NCI-H345 treated with DMSO at 0.1 percent for 48 hours (cell line): ENCODE results near the gene CARD14.
"Not testable (repeated sequence)": the region's sequence is repeated elsewhere in the genome, so short reads cannot be mapped to it uniquely, and the experiment has no call there.

Source experiments
- DNase-seq: peaks from one replicate; lab custom pipeline; 2025; ENCODE audit not compliant: unreplicated experiment; lab: John Stamatoyannopoulos, UW

The CARD14 gene

DNA sequence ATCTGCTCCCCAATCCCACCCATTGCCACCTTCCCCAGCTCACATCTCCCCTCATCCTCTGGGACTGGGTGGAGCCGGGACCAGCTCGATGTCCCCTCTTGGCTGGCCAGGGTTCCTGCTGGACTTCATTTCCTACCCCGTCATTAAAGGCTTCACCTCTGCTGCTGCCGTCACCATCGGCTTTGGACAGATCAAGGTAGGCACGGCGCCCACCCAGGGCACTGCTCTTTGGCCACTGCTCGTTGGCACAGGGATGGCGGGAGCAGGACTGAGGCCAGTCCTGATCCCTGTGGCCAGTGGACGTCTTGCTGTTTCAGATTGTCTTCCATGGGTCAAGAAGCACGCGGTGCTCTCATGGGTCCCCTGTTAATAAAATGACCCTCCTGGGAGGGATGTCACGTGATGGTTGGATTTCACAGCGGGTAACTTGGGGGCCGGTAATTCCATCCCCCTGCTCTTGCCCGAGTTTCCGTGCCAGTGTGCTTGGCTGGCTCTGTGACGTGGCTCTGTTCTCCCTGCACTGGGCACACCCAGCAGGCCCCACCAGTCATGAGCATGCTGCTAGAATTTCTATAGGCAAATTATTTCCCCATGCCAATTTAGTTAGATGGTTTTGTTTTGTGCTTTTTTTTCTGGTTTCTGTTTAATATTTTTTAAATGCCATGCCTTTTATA lies 53.4 kb downstream of the CARD14 start:
- DNase-seq: no peak

DNA sequence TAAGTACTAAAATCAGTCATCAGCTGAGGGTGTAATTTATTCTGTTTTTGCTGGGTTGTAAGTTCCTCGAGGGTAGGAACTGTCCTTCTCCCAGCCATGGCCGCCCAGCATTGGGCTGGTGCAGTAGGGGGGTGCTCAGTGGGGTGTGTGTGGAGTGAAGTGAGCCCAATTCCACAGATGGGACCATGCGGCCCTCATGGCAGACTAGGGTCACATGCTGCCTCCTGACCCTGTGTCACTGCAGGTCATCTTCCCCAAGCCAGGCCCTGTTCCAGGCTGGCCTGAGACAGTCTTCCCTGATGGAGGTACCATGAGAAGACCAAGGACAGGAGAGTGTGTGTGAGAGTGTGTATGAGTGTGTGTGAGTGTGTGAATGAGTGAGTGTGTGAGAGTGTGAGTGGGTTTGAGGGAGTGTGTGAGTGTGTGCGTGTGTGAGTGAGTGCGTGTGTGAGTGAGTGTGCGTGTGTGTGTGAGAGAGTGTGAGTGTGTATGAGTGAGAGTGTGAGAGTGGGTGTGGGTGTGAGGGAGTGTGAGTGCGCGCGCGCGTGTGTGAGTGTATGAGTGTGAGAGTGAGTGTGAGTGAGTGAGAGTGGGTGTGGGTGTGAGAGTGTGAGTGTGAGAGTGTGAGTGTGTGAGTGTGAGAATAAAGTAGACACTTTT lies 54.1 kb downstream of the CARD14 start:
- no peak for DNase-seq

DNA sequence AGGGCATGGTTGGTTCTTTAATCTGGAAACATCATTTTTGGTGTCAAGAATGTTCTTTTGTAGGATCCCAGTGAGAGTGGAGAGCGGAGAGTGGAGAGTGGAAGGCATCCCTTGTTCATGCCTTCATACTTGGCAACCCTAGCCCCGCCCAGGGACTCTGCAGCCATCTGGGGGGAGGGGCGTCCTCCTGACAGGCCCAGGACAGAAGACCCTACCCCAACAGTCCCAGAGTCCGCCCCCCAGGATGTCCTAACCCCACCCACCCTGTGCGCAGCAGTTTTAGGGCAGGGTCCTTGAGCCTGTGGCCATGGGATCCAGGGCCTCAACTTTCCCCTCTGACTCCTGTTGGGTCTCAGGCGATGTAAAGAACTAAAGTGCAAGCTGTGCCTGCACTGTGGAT lies 54.9 kb downstream of the CARD14 start:
- no peak for DNase-seq

DNA sequence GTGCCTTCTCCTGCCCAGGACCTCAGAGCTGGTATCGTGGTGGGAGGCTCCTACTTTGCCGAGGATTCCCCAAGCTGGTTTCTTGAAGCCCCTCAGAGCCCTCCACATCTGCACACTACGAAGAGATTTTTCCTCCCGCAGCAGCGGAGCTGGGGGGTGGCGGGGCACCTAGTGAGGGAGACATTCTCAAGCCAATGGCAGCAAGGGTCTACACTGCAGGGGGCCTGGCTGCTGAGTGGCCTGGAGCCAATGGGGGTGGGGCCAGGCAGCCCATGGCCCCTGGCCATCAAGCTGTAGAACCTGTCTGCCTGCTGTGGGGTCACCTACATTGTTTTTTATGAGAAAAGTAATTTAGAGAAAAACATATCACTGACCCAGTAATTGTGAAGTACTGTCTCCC lies 55.4 kb downstream of the CARD14 start:
- no peak for DNase-seq

DNA sequence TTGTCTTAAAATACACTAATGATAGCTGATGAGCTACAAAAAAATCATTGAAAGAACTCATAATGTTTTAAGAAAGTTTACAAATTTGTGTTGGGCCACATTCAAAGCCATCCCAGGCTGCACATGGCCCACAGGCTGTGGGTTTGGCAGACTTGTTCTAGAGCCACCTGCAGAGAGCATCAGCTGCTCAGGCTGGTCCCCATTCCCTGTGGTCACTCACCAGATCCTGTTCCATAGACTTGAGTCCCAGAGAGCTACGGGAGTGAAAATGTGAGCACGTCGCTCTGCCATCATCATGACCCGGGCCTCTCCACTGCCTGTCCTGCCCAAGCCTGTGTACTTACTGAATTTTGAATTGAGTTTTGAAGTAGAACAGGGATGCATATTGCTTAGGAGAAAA lies 57.3 kb downstream of the CARD14 start:
- DNase-seq: no peak

DNA sequence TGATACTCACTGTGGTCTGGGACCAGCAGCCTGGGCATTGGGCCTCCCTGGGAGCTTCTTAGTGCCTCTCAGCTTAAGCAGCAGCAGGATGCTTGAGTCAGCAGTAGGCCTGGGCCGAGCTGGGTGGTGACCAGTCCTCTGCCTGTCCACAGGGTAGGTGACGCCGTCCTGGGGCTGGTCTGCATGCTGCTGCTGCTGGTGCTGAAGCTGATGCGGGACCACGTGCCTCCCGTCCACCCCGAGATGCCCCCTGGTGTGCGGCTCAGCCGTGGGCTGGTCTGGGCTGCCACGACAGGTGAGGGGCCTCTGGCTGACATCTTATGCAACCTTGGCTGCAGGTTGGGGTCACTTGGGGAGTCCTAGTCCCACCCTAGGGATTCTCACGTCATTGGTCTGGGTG lies 57.8 kb downstream of the CARD14 start:
- DNase-seq: no peak

DNA sequence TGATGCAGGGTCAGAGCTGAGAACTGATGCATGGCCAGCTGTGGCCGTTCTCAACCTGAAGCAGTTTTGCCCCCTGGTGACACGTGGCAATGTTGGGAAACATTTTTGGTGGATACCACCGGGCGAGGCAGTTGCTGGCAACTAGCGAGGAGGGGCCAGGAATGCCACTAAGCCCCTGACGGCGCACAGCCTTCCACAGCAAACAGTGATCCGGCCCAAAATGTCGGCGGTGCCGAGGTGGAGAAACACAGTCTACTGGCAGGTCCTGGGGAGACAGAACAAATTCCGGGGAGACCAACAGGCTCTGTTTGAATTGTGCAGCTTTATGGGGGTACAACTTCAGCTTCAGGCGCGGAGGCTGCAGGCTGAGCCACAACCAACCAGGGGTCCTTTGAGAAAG lies 58.6 kb downstream of the CARD14 start:
- no peak for DNase-seq

DNA sequence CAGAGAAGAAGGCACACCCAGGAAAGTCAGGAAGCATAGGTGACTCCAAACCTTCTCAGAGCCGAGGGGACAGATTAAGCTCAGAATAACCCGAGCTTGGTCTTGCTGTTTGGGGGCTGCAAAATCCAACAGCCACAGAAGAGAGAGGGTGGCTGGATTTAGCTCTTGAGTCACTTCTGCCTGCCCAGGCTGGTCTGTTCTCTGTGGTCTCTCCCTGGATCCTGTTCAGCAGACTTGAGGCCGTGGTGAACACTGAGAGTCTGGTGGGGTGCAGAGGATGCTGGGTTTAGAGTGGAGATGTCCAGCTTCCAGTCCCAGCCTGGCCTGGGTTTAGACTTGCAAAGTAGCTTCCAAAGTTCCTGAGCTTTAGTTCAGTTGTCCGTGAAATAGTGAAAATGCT lies 59.2 kb downstream of the CARD14 start:
- DNase-seq: no peak

DNA sequence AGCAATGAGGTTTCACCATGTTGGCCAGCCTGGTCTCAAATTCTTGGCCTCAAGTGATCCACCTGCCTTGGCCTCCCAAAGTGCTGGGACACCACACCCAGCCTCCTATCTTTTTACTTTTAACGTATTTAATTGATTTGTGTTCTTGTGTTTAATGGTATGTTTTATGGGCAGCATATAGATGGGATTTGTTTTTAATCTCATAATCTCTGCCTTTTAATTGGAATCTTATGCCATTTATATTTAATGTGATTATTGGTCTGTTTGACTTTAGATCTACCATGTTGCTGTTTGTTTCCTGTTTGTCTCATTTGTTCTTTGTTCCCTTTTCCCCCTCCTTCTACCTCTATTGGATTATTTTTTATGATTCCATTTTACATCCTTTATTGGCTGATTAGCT lies 62.6 kb downstream of the CARD14 start:
- DNase-seq: no peak

DNA sequence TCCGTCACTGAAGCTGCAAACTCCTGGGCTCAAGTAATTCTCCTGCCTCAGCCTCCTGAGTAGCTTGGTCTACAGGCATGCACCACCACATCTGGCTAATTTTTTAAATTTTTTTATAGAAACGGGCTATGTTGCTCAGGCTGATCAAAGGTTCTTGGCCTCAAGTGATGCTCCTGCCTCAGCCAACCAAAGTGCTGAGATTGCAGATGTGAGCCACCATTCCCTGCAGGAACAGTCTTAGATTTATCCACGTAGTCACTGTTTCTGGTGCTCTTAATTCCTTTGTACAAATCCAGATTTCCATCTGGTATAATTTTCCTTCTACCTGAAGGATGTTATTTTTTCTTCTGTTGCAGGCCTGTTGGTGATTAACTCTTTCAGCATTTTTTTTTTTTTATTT lies 63.4 kb downstream of the CARD14 start:
- DNase-seq: no peak

DNA sequence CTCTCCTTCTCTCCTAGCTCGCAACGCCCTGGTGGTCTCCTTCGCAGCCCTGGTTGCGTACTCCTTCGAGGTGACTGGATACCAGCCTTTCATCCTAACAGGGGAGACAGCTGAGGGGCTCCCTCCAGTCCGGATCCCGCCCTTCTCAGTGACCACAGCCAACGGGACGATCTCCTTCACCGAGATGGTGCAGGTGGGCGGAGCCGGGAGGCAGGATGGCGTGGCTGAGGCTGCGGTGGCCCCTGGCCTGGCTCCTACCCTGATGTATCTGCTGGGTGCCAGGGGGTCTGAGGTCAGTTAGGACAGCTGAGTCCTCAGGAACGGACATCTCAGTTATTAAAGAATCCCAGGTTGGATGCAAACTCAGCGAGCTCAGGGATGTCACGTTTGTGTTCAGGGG lies 67.1 kb downstream of the CARD14 start:
- DNase-seq: no peak

DNA sequence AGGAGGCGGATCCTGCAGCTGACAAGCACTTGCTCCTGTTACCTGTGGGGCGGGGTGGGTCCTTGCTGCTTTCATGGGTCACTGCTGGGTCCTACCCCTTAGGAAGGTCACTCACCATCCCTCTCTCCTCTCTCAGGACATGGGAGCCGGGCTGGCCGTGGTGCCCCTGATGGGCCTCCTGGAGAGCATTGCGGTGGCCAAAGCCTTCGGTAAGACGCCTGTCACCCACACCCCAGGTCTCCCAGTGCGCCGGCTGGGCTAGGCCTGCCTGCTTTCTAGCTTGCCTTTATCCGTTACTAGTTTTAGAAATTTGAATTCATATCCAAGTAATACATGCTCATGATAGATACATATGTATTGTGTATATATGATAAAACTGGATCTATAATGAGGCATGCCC lies 67.6 kb downstream of the CARD14 start:
- no peak for DNase-seq

DNA sequence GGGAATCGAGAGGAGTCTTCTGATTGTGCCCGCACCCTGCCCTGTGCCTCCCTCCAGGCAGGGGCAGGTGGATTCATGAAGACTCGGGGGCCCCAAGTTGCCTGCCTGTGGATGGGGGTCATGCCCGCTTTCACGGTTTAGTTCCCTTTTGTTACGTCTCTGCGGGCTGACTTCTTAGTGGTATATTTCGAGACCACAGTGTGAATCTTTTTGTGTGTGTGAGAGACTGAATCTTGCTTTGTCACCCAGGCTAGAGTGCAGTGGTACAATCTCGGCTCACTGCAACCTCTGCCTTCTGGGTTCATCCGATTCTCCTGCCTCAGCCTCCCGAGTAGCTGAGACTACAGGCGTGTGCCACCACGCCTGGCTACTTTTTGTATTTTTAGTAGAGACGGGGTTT lies 72.7 kb downstream of the CARD14 start:
- DNase-seq: no peak

DNA sequence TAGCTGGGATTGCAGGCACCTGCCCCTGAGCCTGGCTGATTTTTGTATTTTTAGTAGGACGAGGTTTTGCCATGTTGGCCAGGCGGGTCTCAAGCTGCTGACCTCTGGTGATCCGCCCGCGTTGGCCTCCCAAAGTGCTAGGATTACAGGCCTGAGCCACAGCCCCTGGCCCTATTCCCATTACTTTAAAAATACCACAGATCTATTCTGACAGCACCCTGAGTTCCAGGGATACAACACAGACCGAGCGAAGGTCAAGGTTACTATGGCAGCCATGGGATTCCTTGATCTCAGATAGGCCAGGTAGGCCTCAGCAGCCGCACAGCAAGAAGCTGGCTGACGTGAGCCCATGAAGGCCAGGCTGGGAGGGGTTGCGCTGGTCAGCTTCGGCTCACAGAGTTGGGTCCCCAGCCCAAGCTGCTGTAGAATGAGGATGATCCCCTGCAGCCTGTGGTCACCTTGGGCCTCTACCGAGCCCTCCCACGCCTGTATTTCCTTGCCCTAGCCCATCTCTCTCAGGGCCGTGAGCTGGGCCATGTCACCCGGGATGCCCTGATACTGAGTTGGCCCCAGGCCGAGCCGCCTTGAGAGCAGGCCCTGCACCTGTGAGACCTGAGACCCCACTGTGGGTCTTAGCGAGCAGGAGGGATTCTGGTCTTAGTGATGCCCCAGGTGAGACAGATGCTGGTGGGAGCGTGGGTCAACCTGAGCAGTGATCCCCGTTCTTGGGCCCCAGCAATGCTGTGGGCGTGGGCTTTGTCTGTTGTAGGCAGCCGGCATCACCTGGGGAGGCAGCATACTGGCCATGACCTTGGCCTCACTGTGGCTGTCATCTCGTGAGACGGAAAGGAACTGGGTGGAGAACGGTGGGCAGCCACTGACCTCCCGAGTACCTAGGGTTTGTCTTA lies 74.0 kb downstream of the CARD14 start:
- DNase-seq: no peak

DNA sequence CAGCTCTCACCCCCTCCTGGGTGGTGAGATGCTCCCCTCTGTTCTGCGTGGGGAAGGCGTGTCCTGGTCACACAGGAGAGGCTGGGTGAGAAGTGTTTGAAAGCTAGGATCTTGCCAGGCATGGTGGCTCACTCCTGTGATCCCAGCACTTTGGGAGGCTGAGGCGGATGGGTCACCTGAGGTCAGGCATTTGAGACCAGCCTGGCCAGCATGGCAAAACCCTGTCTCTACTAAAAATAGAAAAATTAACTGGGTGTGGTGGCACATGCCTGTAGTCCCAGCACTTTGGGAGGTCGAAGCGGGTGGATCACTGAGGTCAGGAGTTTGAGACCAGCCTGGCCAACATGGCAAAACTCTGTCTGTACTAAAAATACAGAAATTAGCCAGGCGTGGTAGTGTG lies 74.6 kb downstream of the CARD14 start:
- not testable (repeated sequence) for DNase-seq

DNA sequence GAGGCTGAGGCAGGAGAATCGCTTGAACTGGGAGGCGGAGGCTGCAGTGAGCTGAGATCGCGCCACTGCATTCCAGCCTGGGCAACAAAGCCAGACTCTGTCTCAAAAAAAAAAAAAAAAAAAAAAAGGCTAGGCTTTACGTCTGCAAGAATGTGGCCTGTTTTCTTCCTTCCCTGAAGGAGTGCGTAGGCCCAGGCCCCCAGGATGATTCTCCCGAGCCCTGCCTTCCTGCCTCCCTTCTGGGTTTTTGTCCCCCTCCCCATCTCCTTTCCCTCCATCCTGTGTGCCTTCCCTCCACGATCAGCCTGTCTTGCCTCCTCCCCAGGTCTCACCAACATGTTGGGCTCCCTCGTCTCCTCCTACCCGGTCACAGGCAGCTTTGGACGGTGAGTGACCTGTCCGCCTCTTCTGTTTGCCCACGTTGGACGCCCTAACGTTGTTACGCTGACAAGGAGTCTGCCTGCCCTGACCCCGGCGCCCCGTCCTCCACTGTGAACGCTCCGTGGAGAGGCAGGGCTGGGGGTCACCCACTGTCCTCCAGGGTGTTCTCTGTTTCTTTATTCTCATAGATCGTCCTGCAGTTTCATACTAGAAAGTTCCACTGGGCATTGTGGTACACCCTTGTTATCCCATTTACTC lies 75.2 kb downstream of the CARD14 start:
- no peak for DNase-seq

DNA sequence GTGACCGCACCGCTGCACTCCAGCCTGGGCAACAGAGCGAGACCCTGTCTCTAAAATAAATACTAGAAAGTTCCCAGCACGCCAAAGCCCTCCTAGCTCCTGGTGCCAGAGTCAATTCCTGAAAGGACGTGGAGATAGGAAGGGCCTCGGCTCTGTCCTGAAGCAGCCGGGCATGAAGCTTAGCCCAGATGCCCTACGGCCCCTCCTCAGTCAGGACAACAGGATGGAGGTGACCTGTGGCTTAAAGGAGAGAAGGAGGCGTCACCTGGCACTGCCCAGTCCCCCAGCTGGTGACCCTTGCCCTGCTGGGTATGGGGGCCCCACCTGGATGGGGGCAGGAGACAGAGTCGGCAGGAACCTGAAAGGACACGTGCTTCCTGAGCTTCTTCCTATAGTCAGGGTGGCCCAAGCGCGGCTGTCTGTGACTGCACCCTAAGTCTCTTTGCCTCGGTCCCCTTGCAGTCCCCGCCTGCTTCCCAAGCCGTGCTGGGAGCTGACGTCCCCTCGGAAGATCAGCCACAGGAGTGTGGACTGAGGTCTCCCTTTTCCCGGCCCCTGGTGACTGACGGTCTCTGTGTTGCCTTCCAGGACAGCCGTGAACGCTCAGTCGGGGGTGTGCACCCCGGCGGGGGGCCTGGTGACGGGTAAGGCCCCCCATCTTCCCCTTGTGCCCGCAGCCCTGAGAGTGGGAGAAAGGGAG lies 75.9 kb downstream of the CARD14 start:
- DNase-seq: no peak

DNA sequence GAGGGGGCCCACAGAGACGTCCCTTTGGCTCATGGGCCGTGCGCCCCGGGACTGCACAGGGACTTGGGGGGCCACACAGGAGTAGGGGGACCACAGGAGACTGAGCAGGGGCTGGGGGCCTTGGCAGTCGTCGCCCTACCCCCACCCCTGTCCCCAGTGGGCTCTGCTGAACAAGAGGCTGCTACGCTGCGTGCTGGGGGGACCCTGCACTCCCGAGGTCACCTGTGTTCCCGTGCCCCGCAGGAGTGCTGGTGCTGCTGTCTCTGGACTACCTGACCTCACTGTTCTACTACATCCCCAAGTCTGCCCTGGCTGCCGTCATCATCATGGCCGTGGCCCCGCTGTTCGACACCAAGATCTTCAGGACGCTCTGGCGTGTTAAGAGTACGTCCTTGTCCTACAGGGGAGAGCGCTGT lies 76.4 kb downstream of the CARD14 start:
- DNase-seq: no peak

DNA sequence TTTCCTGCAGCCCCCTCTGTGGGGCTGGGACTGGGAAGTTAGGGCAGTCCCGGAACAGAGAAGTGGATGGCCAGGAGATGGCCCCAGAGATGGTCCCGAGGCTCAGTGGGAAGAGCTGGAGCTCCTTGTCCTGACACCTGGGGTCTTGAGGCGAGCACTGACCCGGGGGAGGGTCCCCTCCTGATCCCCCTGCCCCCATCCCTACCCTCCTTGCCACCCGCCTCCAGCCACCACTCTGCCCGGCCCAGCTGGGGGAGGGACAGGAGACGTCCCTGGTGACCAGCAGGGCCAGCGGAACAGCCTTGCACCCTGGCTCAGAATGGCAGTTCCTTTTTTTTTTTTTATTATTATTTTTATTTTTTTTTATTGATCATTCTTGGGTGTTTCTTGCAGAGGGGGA lies 76.9 kb downstream of the CARD14 start:
- no peak for DNase-seq

DNA sequence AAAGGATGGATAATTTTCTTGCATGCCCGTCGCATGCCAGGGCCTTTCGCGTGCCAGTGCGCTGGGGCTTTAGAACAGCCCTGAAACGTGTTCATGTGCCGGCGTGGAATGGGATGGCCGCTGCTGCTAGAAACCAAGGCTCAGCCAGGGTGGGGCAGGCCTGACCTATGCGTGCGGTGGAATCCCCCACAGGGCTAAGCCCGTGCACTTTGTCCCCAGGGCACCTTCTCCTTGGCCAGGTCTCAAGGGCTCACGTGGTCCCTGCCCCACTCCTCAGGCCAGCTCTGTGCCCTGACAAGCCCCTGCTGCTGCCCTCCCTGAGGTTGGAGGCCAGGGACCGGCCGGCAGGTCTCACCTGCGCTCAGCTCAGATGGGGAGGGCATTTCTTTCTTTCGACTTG lies 77.7 kb downstream of the CARD14 start:
- DNase-seq: no peak
